Effector memory CD8-positive, alpha-beta T cell (primary cell): ENCODE results near the gene GHDC.
"Not testable (repeated sequence)": the region's sequence is repeated elsewhere in the genome, so short reads cannot be mapped to it uniquely, and the experiment has no call there.

Experiments used
- ATAC-seq: fragments of 150-1000 bp; cut with Tn5 transposase; replicated peaks from 2 replicates; pipeline ENCODE4 v1.10.0; 2021; ENCODE audit warnings: mild to moderate bottlenecking, moderate library complexity
- DNase-seq, 3 experiments: peaks; one replicate each; pipeline ENCODE4 v3.0.0; 2021
- H3K27ac Mint-ChIP-seq, 2 donors: one replicate each; pipeline ENCODE4 v1.8.0; 2022; ENCODE audit warnings: mild to moderate bottlenecking in 2 of 2, mixed read lengths in 2 of 2, moderate library complexity in 2 of 2
- H3K27me3 Mint-ChIP-seq, 2 donors: one replicate each; pipeline ENCODE4 v1.8.0; 2022; ENCODE audit warnings: mixed read lengths in 2 of 2
- H3K36me3 Mint-ChIP-seq: one replicate; pipeline ENCODE4 v1.8.0; 2022; ENCODE audit warnings: mild to moderate bottlenecking, moderate library complexity, mixed read lengths; ENCODE audit not compliant: insufficient read depth
- H3K4me1 Mint-ChIP-seq, 2 donors: one replicate each; pipeline ENCODE4 v1.8.0; 2022; ENCODE audit warnings: low read depth in 2 of 2, mixed read lengths in 2 of 2
- H3K4me3 Mint-ChIP-seq, 2 donors: one replicate each; pipeline ENCODE4 v1.8.0; 2022; ENCODE audit warnings: mild to moderate bottlenecking in 2 of 2, mixed read lengths in 2 of 2, moderate library complexity in 2 of 2
- H3K9me3 Mint-ChIP-seq, 2 donors: one replicate each; pipeline ENCODE4 v1.8.0; 2022; ENCODE audit warnings: mixed read lengths in 2 of 2

Gene GHDC

GRCh38 chr17:42199416-42200011 lies 5.2 kb upstream of the GHDC start:
- H3K27ac Mint-ChIP-seq, result no peak overlapping the region

DNA sequence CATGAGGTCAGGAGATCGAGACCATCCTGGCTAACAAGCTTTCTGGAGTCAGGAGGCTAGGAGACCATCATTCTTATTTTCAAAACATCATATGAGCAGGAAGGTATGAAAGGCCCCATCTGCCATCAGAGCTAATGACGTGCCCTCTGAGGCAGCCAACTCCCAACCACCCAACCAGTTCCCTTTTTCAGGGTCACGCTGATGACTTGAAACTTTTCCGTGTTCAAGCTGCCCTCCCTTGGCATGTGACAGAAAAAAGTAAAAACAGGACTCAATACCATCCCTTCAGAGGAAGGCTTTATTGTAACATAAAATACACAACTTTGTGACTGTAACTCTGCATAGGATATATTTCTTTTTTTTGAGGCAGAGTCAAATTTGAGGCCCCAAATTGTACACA lies 4.6 kb upstream of the GHDC start:
- Mint-ChIP-seq H3K27me3 (no peaks in the 10 kb centered on the region), H3K4me1 (peaks cover 6 to 8% of the 10 kb centered on the region in 2 donors), H3K27ac (no peak overlapping the region), H3K36me3 (peaks cover 38% of the 10 kb centered on the region), H3K4me3 (no peak overlapping the region), H3K9me3 (no peaks in the 10 kb centered on the region)
- ATAC-seq, result peak; percentile 14
- DNase-seq, result no peak

More at GRCh38 chr17:42199416-42200011, 5.2 kb upstream of the GHDC start:
- DNase-seq (no peak), ATAC-seq (no peak)
- Mint-ChIP-seq H3K4me1 (peaks cover 1 to 3% of the 10 kb centered on the region in 2 donors), H3K36me3 (peaks cover 44% of the 10 kb centered on the region), H3K9me3 (no peaks in the 10 kb centered on the region), H3K4me3 (no peak overlapping the region), H3K27me3 (no peaks in the 10 kb centered on the region)

GRCh38 chr17:42197564-42198156 lies 3.4 kb upstream of the GHDC start:
- no peak for DNase-seq
- Mint-ChIP-seq H3K36me3 (peaks cover 28% of the 10 kb centered on the region), H3K4me3 (no peak overlapping the region), H3K9me3 (no peaks in the 10 kb centered on the region), H3K27me3 (no peaks in the 10 kb centered on the region), H3K4me1 (peaks cover 17 to 19% of the 10 kb centered on the region in 2 donors), H3K27ac (peak overlapping the region; percentile 73 to 80)
- ATAC-seq, result no peak

DNA sequence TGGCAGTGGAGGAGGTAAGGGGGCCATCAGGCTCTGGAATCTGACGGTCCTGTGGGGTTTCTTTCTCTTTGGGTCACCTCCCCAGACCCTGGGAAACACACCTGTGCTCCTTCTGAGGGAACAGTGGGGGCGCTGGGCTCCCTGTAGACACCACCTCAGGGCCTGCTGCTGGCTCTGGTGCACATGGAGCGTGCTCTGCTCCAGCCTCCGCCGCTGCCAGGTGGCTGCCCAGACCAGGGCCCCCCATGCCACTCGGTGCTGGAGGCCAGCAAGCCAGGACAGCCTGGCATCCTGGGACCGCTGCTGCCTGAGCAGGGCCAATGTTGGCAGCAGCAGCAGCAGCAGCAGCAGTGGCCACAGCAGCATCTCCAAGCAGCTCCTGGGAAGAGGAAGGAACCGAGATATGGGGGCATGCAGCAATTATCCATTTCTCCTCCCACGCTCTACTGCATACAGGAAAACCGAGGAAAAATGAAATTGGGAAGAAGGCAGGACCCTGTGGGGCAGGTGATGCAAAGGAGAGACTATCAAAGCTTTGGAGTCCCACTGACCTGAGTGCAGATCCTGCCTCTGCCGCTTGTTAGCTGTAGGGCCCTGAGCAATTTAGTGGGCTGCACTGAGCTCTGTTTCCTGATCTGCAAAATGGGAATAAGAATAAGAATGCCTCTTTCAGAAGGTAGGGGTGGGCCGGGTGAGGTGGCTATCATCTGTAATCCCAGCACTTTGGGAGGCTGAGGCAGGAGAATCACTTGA lies 902 bp downstream of the GHDC start:
- no peaks in the 10 kb centered on the region for H3K27me3 Mint-ChIP-seq
- peak overlapping the region; percentile 91 to 95 for H3K27ac Mint-ChIP-seq
- DNase-seq (no peak), ATAC-seq (no peak)
- H3K36me3 Mint-ChIP-seq, result no peaks in the 10 kb centered on the region
- H3K4me3 Mint-ChIP-seq, result peak overlapping the region; percentile 94 to 99
- no peaks in the 10 kb centered on the region for H3K9me3 Mint-ChIP-seq
- H3K4me1 Mint-ChIP-seq, result peaks cover 21 to 22% of the 10 kb centered on the region in 2 donors

DNA sequence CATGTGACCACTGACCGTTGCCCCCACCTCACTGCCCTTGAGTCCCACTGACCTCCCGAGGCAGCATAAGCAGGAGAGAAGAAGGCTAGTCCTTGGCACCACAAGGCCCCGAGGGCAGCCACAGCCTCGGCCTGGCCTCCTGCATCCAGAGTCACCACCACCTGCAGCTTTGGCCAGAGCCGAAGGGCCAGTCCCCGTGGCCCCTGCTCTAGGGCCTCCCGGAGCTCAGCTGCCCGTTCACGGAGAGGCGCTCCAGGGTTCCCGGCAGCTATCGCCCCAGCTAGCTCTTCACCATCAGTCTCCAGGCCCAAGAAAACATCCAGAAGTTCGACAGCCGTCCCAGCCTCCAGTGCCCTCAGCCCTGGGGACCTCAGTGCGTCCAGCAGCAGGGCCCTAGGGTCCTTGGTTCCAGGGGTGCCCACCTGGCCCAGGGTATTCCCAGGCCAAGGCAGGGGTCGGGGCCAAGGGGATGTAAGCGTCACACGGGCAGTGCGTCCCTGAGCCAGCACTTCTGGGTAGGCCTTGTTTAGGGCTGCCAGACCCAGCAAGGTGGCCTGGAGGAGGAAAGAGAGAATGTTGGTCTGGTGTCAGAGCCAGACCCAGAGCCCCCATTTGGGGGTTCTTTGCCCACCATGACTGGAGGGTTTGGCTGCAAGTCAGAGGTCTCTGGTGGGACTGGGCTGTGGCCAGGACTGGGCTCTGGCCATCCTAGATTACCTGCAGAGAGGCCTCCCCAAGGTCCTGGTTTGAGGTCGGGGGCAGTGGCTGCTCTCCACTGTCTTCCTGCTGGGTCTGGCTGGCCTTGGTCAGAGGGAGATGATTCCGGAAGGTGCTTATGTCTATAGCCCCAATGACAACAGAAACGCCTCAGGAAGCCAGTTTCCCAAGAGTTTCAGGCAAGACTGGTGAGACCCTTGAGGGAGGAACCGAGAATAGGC lies 1.8 kb downstream of the GHDC start:
- Mint-ChIP-seq H3K4me3 (peak overlapping the region; percentile 94 to 99), H3K4me1 (peaks cover 21 to 22% of the 10 kb centered on the region in 2 donors), H3K9me3 (no peaks in the 10 kb centered on the region), H3K36me3 (no peaks in the 10 kb centered on the region), H3K27me3 (no peaks in the 10 kb centered on the region), H3K27ac (peak overlapping the region in 1 of 2 donors; percentile 55)
- DNase-seq (no peak), ATAC-seq (no peak)

- Mint-ChIP-seq H3K9me3 (no peaks in the 10 kb centered on the region), H3K4me3 (no peak overlapping the region), H3K36me3 (no peaks in the 10 kb centered on the region), H3K27ac (no peak overlapping the region), H3K27me3 (no peaks in the 10 kb centered on the region), H3K4me1 (peaks cover 21 to 22% of the 10 kb centered on the region in 2 donors)
- ATAC-seq (no peak), DNase-seq (no peak)
Observed at GRCh38 chr17:42191275-42191608, 3.1 kb downstream of the GHDC start.

- DNase-seq (no peak), ATAC-seq (no peak)
- no peaks in the 10 kb centered on the region for H3K36me3 Mint-ChIP-seq
- no peaks in the 10 kb centered on the region for H3K27me3 Mint-ChIP-seq
- peaks cover 21 to 22% of the 10 kb centered on the region in 2 donors for H3K4me1 Mint-ChIP-seq
- H3K4me3 Mint-ChIP-seq, result no peak overlapping the region
- H3K9me3 Mint-ChIP-seq, result no peaks in the 10 kb centered on the region
- H3K27ac Mint-ChIP-seq, result peak overlapping the region in 1 of 2 donors; percentile 22
Observed at GRCh38 chr17:42190491-42191274, 3.6 kb downstream of the GHDC start.

GRCh38 chr17:42189651-42189965 lies 4.7 kb downstream of the GHDC start:
- Mint-ChIP-seq H3K27ac (no peak overlapping the region), H3K4me1 (peaks cover 22 to 25% of the 10 kb centered on the region in 2 donors), H3K9me3 (no peaks in the 10 kb centered on the region), H3K36me3 (no peaks in the 10 kb centered on the region), H3K4me3 (no peak overlapping the region), H3K27me3 (no peaks in the 10 kb centered on the region)
- ATAC-seq (no peak), DNase-seq (no peak)

DNA sequence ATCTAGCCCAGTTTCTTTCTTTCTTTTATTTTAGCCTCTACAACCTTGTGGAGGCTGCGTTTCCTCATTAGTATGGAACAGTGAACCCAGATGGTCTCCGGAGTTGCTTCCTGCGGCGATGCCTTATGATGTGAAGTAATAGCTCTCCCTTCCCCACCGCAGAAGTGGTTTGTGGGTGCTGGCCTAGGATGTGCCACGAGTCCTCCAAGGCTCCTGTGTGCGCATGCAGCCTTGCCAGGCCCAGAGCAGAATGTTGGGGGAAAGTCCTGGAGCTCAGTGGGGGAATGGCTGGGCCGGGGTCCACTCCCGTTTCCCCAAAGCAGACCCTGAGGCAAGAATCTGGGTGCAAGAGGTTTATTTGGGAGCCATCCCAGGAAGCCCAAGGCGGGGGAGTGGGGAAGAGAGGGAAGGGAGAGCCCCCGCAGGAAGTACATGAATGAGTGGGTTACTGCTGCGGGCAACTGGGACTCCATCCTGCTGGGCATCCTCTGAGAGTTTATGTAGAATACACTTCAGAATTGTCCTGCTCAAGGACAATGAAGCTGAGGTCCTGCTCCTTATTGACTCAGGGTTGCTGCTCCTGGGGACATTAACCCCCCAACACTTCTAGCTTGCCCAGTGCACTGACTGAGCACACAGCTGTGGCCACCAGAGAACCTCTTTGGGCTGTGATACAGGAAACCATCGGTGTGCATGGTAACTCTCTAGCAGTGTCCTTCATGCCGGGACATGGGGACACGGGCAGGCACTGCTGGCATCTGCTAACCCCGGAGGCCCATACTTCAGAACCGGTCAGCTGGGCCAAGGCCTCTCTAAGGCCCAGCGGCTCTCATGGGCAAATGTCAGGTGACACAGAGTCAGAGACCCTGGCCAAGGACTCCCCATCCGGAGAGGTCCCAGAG lies 5.3 kb downstream of the GHDC start:
- DNase-seq (no peak), ATAC-seq (no peak)
- Mint-ChIP-seq H3K36me3 (no peaks in the 10 kb centered on the region), H3K27me3 (no peaks in the 10 kb centered on the region), H3K9me3 (no peaks in the 10 kb centered on the region), H3K4me3 (no peak overlapping the region), H3K4me1 (peaks cover 17 to 25% of the 10 kb centered on the region in 2 donors), H3K27ac (no peak overlapping the region)

DNA sequence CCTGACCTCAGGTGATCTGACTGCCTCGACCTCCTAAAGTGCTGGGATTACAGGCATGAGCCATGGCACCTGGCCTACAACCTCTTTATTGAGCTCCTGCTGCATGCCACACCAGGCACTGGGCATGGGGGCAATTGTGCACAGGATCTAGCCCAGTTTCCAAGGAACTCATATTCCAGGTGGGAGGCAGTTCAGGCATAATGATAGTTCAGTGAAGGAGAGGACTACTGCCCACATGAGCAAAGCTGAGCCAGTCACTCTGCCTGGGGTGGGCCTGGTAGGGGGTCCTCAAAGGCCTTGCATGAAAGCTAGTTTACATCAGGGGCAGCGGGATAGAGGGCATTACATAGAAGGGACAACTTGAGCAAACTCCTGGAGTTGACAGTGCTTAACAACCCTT lies 6.5 kb downstream of the GHDC start:
- Mint-ChIP-seq H3K4me1 (peaks cover 18 to 21% of the 10 kb centered on the region in 2 donors), H3K36me3 (no peaks in the 10 kb centered on the region), H3K27me3 (no peaks in the 10 kb centered on the region), H3K4me3 (no peak overlapping the region), H3K9me3 (no peaks in the 10 kb centered on the region), H3K27ac (no peak overlapping the region)
- no peak for DNase-seq
- no peak for ATAC-seq

DNA sequence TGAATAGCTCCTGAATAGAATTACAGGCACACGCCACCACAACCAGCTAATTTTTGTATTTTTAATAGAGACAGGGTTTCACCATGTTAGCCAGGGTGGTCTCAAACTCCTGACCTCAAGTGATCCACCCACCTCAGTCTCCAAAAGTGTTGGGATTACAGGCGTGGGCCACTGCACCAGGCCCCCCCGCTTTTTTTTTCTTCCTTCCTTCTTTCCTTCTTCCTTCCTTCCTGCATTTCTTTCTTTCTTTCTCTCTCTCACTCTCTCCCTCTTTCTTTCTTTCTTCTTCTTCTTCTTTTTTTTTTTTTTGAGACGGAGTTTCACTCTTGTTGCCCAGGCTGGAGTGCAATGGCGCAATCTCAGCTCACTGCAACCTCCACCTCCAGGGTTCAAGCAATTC lies 8.1 kb downstream of the GHDC start:
- H3K4me1 Mint-ChIP-seq, result peaks cover 18 to 20% of the 10 kb centered on the region in 2 donors

GRCh38 chr17:42185621-42185930 lies 8.7 kb downstream of the GHDC start:
- H3K36me3 Mint-ChIP-seq, result peaks cover 5% of the 10 kb centered on the region
- H3K4me3 Mint-ChIP-seq, result peak overlapping the region in 1 of 2 donors; percentile 93
- no peaks in the 10 kb centered on the region for H3K27me3 Mint-ChIP-seq
- peaks cover 20% of the 10 kb centered on the region in 2 donors for H3K4me1 Mint-ChIP-seq
- DNase-seq (no peak), ATAC-seq (no peak)
- H3K9me3 Mint-ChIP-seq, result no peaks in the 10 kb centered on the region
- no peak overlapping the region for H3K27ac Mint-ChIP-seq

More for the DNA sequence above, 8.1 kb downstream of the GHDC start:
- H3K4me3 Mint-ChIP-seq, H3K36me3 Mint-ChIP-seq, ATAC-seq, H3K9me3 Mint-ChIP-seq, H3K27ac Mint-ChIP-seq, DNase-seq, H3K27me3 Mint-ChIP-seq: not testable (repeated sequence)
